Thyroid gland (tissue), 4 donors: ENCODE measurements around the gene GPR151. TPM values are rescaled to one million over a fixed set of nuclear protein-coding genes. Genes with fewer than 3 reads are reported as not detected.
A peak's percentile ranks its signal among the peaks of the same experiment; 100 is the strongest.

Experiments
- DNase-seq, 2 donors: peaks; one replicate each; pipeline ENCODE4 v3.0.0-alpha.2; 2019
- H3K27ac ChIP-seq, 3 donors: fragments of 200-600 bp; sonication (generic); 1 replicate in 2 of 3; 2 replicates in 1 of 3; pipeline ENCODE4 v1.5.1; 2016 to 2019; ENCODE audit warnings: mild to moderate bottlenecking in 1 of 3, moderate library complexity in 1 of 3
- H3K27me3 ChIP-seq: fragments of 200-600 bp; sonication (generic); one replicate; pipeline ENCODE4 v1.5.1; 2019
- H3K36me3 ChIP-seq, 2 donors: fragments of 200-600 bp; sonication (generic); one replicate each; pipeline ENCODE4 v1.5.1; 2016 to 2019
- H3K4me1 ChIP-seq, 2 donors: fragments of 200-600 bp; sonication (generic); one replicate each; pipeline ENCODE4 v1.5.1; 2017 to 2019
- H3K4me3 ChIP-seq, 3 donors: fragments of 200-600 bp; sonication (generic); replicated peaks in 1 of 3; 1 replicate in 2 of 3; 2 replicates in 1 of 3; pipeline ENCODE4 v1.5.1; 2016; ENCODE audit warnings: mild to moderate bottlenecking in 1 of 3
- H3K9me3 ChIP-seq: fragments of 200-600 bp; sonication (generic); one replicate; pipeline ENCODE4 v1.5.1; 2017
- CTCF ChIP-seq, 6 experiments: fragments of 200-600 bp in 3 of 6; fragments of 450-650 bp in 3 of 6; sonication (generic) in 3 of 6; IDR thresholded peaks; one replicate each; pipeline ENCODE4 v1.5.1; 2016 to 2019; ENCODE audit warnings: antibody characterized with exemption in 6 of 6, mild to moderate bottlenecking in 2 of 6, inconsistent platforms in 1 of 6, moderate library complexity in 1 of 6
- POLR2A ChIP-seq, 2 donors: fragments of 450-650 bp; IDR thresholded peaks; one replicate each; pipeline ENCODE4 v1.6.1; 2017; ENCODE audit warnings: antibody characterized with exemption in 2 of 2, mild to moderate bottlenecking in 2 of 2, moderate library complexity in 1 of 2
- WGBS, 2 donors: methylation state at CpG; one replicate each; pipeline ENCODE4 v1.1.5; 2017; 5-methylcytosine and 5-hydroxymethylcytosine counted together
- intact Hi-C: fragments of 100-400 bp; cut with DNase I; formaldehyde crosslinking; loops from one replicate; pipeline ENCODE4 v1.15.1; 2023
- small RNA-seq: library from RNA; depleted of rRNA; stranded (forward); fragments of <200 nt; gene quantifications from one replicate; pipeline ENCODE3, GENCODE V24; 2016
- total RNA-seq, 4 donors: library from RNA; depleted of rRNA; stranded (reverse); fragments of >200 nt; gene quantifications; one replicate each; pipeline ENCODE4 v1.2.3, GENCODE V29; 2016

GPR151 gene
- total RNA-seq, 4 donors from 2014 or later: not detected

- no peaks in the 10 kb centered on the region for H3K9me3 ChIP-seq
- H3K4me1 ChIP-seq: no peaks in the 10 kb centered on the region
- intact Hi-C loops: no loop called here
- H3K36me3 ChIP-seq: peaks cover 35 to 46% of the 10 kb centered on the region in 2 donors
- no peak for TF ChIP-seq POLR2A (IDR thresholded peaks at IDR 0.05)
- TF ChIP-seq CTCF (IDR thresholded peaks at IDR 0.05): no peak
- whole genome bisulfite sequencing, 2 donors: 94 to 95% methylated on average over 1 of the region's 1 CpG
- no peak overlapping the region for H3K4me3 ChIP-seq
- DNase-seq: no peak
- no peak overlapping the region for H3K27ac ChIP-seq
- H3K27me3 ChIP-seq: no peaks in the 10 kb centered on the region
Measured at GRCh38 chr5:146467760-146468159, 48.2 kb downstream of the GPR151 start.

GRCh38 chr5:146466521-146467349, 49.3 kb downstream of the GPR151 start:
- peaks cover 29 to 37% of the 10 kb centered on the region in 2 donors for H3K36me3 ChIP-seq
- no peaks in the 10 kb centered on the region for H3K27me3 ChIP-seq
- TF ChIP-seq POLR2A (IDR thresholded peaks at IDR 0.05) (no peak), CTCF (IDR thresholded peaks at IDR 0.05) (peak in 2 of 6 experiments; percentile 32 to 43)
- no peak for DNase-seq
- intact Hi-C loops: no loop called here
- no peaks in the 10 kb centered on the region for H3K9me3 ChIP-seq
- H3K4me1 ChIP-seq: no peaks in the 10 kb centered on the region
- H3K4me3 ChIP-seq: no peak overlapping the region
- H3K27ac ChIP-seq: no peak overlapping the region
- 66 to 68% methylated on average over 3 of the region's 3 CpGs for WGBS, 2 donors

GRCh38 chr5:146463446-146463845, 52.5 kb downstream of the GPR151 start:
- DNase-seq: no peak
- no peaks in the 10 kb centered on the region for H3K9me3 ChIP-seq
- H3K36me3 ChIP-seq: peaks cover 26 to 28% of the 10 kb centered on the region in 2 donors
- WGBS, 2 donors: 94 to 96% methylated on average over 6 of the region's 6 CpGs
- intact Hi-C loops: no loop called here
- no peaks in the 10 kb centered on the region for H3K27me3 ChIP-seq
- TF ChIP-seq CTCF (IDR thresholded peaks at IDR 0.05) (no peak), POLR2A (IDR thresholded peaks at IDR 0.05) (no peak)
- H3K4me3 ChIP-seq: no peak overlapping the region
- no peaks in the 10 kb centered on the region for H3K4me1 ChIP-seq
- H3K27ac ChIP-seq: no peak overlapping the region

Small RNAs within 50 kb of the gene (small RNA-seq; reads per million reads assigned to genes)
- not detected for gene RF02271

Other genes starting within 250 kb of the GPR151 start
- gene POU4F3, start 177.4 kb downstream of the GPR151 start, total RNA-seq: not detected
- 100 to 1,000 TPM in 1 of 4 donors, 10 to 100 TPM in 3; 50.0 to 106 (median 62.4) TPM for gene TCERG1, start 68.9 kb downstream of the GPR151 start, total RNA-seq